NB4 (cell line): ENCODE data around the gene CDH4.

Experiments
- DNase-seq: peaks from one replicate; pipeline ENCODE4 v3.0.0; 2010; ENCODE audit warnings: low read depth
- H3K4me3 ChIP-seq: one replicate; pipeline ENCODE4 v1.5.1; 2011; ENCODE audit warnings: mild to moderate bottlenecking, low read depth, low read length, moderate library complexity
- MYC ChIP-seq: IDR thresholded peaks from 2 replicates; pipeline ENCODE4 v1.6.1; 2011; ENCODE audit warnings: low read depth, low read length
- POLR2A ChIP-seq: IDR thresholded peaks from 2 replicates; pipeline ENCODE4 v1.6.1; 2011; ENCODE audit warnings: mild to moderate bottlenecking; ENCODE audit not compliant: insufficient read length; ENCODE audit errors: extremely low read depth
- TF ChIP-seq, protein P1 (sequence below): IDR thresholded peaks from 2 replicates; pipeline ENCODE4 v1.6.1; 2011; ENCODE audit warnings: low read depth, low read length
- TF ChIP-seq, protein P2 (sequence below): IDR thresholded peaks from one replicate; pipeline ENCODE4 v1.5.1; 2012; ENCODE audit warnings: low read depth, low read length

Gene CDH4

DNA sequence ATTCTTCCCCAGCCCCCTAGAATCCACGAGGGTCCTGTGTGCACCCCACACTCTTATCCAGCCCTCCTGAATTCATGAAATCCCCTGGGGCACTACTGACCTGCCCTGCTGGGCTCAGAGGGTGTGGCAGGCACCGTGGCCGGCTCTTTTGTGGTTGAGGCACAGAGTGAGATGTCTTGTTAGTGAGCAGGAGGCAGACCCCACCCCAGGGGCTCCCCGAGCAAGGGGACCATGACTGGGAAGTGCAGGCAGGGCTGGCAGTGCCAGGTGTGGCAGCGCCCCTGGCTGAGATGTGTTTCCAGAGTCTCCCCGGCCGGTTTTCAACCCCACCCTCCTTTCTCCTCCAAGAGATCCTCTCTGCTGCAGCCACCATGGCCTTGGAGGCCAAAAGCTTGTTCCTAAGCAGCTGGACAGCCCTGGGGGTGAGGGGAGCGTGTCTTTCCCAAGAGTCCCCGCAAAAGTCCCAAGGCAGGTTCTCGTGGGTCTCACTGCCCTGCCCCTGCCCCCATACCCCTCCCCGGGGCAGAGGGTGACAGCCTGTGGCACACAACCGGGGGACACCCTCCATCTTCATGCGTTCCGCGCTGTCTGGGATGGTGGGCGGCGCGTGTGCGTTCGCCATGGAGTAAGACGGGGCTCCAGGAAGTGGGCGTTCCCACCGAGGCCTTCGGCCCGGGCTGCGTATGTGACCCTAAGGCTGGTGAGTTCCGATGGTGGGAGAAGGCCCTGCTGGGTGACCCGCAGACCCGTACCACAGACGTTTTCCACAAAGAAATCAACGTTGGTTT, 604.8 kb downstream of the CDH4 start:
- DNase-seq: no peak
- no peak overlapping the region for H3K4me3 ChIP-seq
- TF ChIP-seq, protein P1, sequence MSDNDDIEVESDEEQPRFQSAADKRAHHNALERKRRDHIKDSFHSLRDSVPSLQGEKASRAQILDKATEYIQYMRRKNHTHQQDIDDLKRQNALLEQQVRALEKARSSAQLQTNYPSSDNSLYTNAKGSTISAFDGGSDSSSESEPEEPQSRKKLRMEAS: no peak
- TF ChIP-seq, protein P2, sequence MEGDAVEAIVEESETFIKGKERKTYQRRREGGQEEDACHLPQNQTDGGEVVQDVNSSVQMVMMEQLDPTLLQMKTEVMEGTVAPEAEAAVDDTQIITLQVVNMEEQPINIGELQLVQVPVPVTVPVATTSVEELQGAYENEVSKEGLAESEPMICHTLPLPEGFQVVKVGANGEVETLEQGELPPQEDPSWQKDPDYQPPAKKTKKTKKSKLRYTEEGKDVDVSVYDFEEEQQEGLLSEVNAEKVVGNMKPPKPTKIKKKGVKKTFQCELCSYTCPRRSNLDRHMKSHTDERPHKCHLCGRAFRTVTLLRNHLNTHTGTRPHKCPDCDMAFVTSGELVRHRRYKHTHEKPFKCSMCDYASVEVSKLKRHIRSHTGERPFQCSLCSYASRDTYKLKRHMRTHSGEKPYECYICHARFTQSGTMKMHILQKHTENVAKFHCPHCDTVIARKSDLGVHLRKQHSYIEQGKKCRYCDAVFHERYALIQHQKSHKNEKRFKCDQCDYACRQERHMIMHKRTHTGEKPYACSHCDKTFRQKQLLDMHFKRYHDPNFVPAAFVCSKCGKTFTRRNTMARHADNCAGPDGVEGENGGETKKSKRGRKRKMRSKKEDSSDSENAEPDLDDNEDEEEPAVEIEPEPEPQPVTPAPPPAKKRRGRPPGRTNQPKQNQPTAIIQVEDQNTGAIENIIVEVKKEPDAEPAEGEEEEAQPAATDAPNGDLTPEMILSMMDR: no peak

DNA sequence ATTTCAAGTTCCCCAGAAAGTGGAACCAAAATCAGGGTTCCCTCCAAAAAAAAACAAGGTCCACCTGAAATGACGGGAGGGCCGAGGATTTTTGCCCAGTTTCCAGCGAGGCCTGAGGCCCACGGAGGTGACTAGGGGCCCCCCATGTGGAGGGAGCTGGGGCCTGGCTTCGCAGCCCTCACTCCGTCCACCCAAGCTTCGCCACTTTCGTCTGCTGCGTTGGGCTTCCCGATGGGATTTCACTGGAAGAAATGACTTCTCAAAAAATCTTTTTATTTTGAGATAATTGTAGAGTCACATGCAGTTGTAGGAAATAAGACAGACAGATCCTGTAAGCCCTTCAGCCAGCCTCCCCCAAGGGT, 605.3 kb downstream of the CDH4 start:
- TF ChIP-seq, protein P2: no peak
- TF ChIP-seq MYC: no peak
- no peak for TF ChIP-seq POLR2A
- TF ChIP-seq, protein P1: no peak
- no peak for DNase-seq
- no peak overlapping the region for H3K4me3 ChIP-seq

DNA sequence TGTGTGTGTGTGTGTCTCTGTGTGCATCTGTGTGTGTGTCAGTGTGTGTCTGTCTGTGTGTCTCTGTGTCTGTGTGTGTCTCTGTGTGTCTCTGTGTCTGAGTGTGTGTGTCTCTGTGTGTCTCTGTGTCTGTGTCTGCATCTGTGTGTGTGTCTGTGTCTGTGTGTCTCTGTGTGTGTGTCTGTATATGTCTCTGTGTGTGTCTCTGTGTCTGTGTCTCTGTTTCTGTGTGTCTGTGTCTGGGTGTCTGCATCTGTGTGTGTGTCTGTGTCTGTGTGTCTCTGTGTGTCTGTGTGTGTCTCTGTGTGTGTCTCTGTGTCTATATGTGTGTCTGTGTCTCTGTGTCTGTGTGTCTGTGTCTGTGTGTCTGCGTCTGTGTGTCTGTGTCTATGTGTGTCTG, 605.8 kb downstream of the CDH4 start:
- no peak overlapping the region for H3K4me3 ChIP-seq
- TF ChIP-seq MYC (no peak), POLR2A (no peak)
- TF ChIP-seq, protein P1: no peak
- DNase-seq: no peak

DNA sequence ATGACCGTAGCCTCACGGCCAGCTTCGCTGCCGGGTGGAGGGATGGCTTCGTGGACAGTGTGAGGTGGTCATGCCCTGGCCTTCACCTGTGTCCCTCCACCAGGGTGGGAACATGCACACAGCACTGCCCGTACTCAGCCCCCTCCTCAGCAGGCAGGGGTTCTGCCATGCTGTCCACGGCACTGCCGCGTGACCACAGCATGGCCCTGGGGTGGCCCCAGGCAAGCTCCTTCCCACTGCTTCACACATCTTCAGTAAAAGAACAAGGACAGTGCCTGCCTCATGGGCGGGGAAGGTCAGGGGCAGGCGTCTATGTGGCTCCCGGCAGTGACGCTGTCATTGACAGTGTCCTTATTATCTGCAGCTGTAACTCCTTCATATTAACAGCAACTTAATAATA, 607.7 kb downstream of the CDH4 start:
- no peak for DNase-seq
- TF ChIP-seq, protein P1: no peak
- TF ChIP-seq MYC (no peak), POLR2A (no peak)
- TF ChIP-seq, protein P2: no peak
- no peak overlapping the region for H3K4me3 ChIP-seq

DNA sequence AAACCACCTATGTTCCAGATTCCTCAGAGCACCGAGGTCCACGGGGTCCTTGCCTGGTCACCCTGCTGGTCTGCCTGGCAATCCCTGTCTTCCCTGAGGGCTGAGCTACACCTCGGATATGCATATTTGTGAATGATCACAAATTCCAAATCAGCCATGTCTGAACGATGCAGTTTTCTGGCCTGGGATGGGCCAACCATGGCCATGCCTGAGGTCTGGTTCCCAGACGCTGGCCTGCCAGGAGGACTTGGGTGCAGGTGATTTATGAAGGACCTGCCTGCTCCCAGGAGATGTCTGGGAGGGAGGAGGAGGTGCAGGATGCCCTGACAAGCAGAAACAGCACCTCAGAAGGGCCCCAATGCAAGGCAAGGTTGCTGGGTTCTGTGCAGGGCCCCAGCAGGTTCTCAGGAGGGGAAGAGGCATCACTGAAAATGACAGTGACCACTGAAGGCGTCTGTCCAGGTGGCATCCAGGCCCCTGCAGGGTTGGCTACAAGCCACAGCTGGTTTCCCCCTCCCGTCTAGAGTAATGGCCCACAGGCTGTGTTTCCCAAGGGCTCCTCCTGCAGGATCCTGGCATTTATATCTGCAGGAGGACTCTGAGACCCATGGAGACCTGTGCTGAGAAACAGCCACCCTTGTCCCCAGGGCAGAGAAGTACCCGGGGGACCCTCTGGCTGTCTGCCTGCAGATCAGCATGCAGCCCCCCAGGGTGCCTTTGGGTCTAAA, 608.4 kb downstream of the CDH4 start:
- TF ChIP-seq MYC (no peak), POLR2A (no peak)
- TF ChIP-seq, protein P2: no peak
- TF ChIP-seq, protein P1: no peak
- no peak for DNase-seq
- H3K4me3 ChIP-seq: no peak overlapping the region
